Sciatic nerve (tissue), 2 donors: ENCODE measurements around the gene HEXD. TPM values are rescaled to one million over a fixed set of nuclear protein-coding genes. Genes with fewer than 3 reads are reported as not detected.

Experiments used
- ATAC-seq: fragments of 200-7000 bp; cut with Tn5 transposase; one replicate; pipeline ENCODE4 v1.9.1; 2020; ENCODE audit warnings: mild to moderate bottlenecking, moderate library complexity
- DNase-seq: peaks from one replicate; pipeline ENCODE4 v3.0.0-alpha.2; 2020; ENCODE audit warnings: low spot score
- intact Hi-C: fragments of 100-400 bp; cut with DNase I; formaldehyde crosslinking; loops from one replicate; pipeline ENCODE4 v1.14.2; 2022
- total RNA-seq: library from RNA; stranded (reverse); fragmentation: NEBNext Ultra II Directional; extraction: Animal tissue kit (Norgen Biotek cat#: 25700); gene quantifications from one replicate; pipeline ENCODE4 v1.2.1, GENCODE V29; 2021
- donor health status: DM: no; HTN: no; CAD: no.
- donor health status: DM: no; HTN: no; CAD: no.

HEXD gene
- total RNA-seq, 1 donor from 2014 or later, result 43.2 TPM

GRCh38 chr17:82435601-82436583 lies 17.7 kb downstream of the HEXD start:
- ATAC-seq (no peak), DNase-seq (no peak)
- intact Hi-C loops, result no loop called here

GRCh38 chr17:82436601-82437324 lies 18.6 kb downstream of the HEXD start:
- intact Hi-C loops, result no loop called here
- ATAC-seq (no peak), DNase-seq (no peak)

GRCh38 chr17:82437325-82437668 lies 19.1 kb downstream of the HEXD start:
- ATAC-seq (no peak), DNase-seq (no peak)
- intact Hi-C loops, result no loop called here

GRCh38 chr17:82438401-82439193 lies 20.4 kb downstream of the HEXD start:
- ATAC-seq (no peak), DNase-seq (no peak)
- intact Hi-C loops, result no loop called here

- intact Hi-C loops, result no loop called here
- ATAC-seq (no peak), DNase-seq (no peak)
These were observed 21.2 kb downstream of the HEXD start for GRCh38 chr17:82439194-82439828.

GRCh38 chr17:82439829-82440365 lies 21.8 kb downstream of the HEXD start:
- no peak for ATAC-seq
- no peak for DNase-seq
- intact Hi-C loops, result no loop called here

- no peak for DNase-seq
- peak; percentile 17 for ATAC-seq
- intact Hi-C loops, result no loop called here
These were observed 22.4 kb downstream of the HEXD start for GRCh38 chr17:82440469-82440981.

- ATAC-seq (no peak), DNase-seq (no peak)
- intact Hi-C loops, result no loop called here
These were observed 23.0 kb downstream of the HEXD start for GRCh38 chr17:82440991-82441627.

GRCh38 chr17:82441691-82442487 lies 23.7 kb downstream of the HEXD start:
- intact Hi-C loops, result no loop called here
- DNase-seq (no peak), ATAC-seq (no peak)

GRCh38 chr17:82442643-82443464 lies 24.7 kb downstream of the HEXD start:
- DNase-seq, result no peak
- intact Hi-C loops, result no loop called here
- no peak for ATAC-seq

GRCh38 chr17:82443465-82444283 lies 25.5 kb downstream of the HEXD start:
- DNase-seq, result no peak
- intact Hi-C loops, result no loop called here
- peak; percentile 45 for ATAC-seq

- DNase-seq (no peak), ATAC-seq (no peak)
These were observed 26.2 kb downstream of the HEXD start for GRCh38 chr17:82444284-82444893.

GRCh38 chr17:82444941-82445521 lies 26.9 kb downstream of the HEXD start:
- intact Hi-C loops, result no loop called here
- ATAC-seq (peak; percentile 6), DNase-seq (no peak)

More at GRCh38 chr17:82444284-82444893, 26.2 kb downstream of the HEXD start:
- intact Hi-C loops, result no loop called here

- intact Hi-C loops, result no loop called here
- DNase-seq (no peak), ATAC-seq (no peak)
These were observed 27.4 kb downstream of the HEXD start for GRCh38 chr17:82445542-82445941.

- ATAC-seq (no peak), DNase-seq (no peak)
- intact Hi-C loops, result no loop called here
These were observed 28.0 kb downstream of the HEXD start for GRCh38 chr17:82446124-82446523.
